Astrocyte of the cerebellum (primary cell): ENCODE data around the gene OPCML.

Source experiments
- DNase-seq: peaks from one replicate; pipeline ENCODE4 v3.0.0-alpha.2; 2011; ENCODE audit warnings: low read depth
- H3K4me3 ChIP-seq: 2 replicates; pipeline ENCODE4 v1.5.1; 2011; ENCODE audit warnings: mild to moderate bottlenecking, low read depth, low read length, moderate library complexity
- CTCF ChIP-seq: IDR thresholded peaks from 2 replicates; pipeline ENCODE4 v1.5.1; 2012; ENCODE audit warnings: low read length, low read depth, moderate library complexity, mild to moderate bottlenecking; ENCODE audit errors: missing control alignments
- in situ Hi-C: cut with HindIII; loops from 2 replicates; pipeline ENCODE4 v1.10.0; 2017; ENCODE audit warnings: low sequenced_read_pairs

Gene OPCML

DNA sequence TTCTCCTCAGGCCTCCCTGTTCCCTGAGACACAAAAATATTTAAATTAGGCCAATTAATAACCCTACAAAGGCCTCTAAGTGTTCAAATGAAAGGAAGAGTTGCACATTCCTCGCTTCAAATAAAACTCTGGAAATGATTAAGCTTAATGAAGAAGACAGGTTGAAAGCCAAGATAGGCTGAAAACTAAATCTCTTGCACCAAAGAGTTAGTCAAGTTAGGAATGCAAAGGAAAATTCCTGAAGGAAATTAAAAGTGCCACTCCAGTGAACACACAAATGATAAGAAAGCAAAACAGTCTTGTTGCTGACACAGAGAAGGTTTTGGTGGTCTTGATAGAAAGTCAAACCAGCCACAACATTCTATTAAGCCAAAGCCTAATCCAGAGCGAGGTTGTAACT lies 574.4 kb downstream of the OPCML start:
- in situ Hi-C loops = no loop called here
- TF ChIP-seq CTCF = no peak
- no peak for DNase-seq
- no peak overlapping the region for H3K4me3 ChIP-seq

DNA sequence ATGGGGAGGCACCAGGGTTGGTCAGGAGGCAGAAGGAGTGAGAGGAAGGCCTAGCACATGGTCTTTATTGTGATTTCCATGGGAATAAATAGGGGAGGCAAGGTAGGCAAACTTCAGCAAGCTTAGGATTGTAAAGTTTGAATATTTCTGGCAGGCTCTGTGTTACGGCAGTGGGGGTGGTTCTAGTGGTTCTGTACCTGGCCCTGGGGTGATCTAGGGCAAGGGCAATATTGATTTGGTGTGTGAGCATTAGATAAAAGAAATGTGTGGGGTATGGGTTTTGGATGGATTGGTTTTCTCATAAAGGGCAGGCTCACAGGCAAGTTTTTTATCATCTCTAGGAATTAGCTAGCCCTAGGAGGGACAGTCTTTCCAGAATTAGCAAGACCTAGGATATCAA lies 584.0 kb downstream of the OPCML start:
- in situ Hi-C loops = no loop called here
- no peak for TF ChIP-seq CTCF
- H3K4me3 ChIP-seq = no peak overlapping the region
- no peak for DNase-seq

- TF ChIP-seq CTCF = no peak
- no peak for DNase-seq
- in situ Hi-C loops = no loop called here
- H3K4me3 ChIP-seq = peak overlapping the region; percentile 37
These were observed 587.7 kb downstream of the OPCML start for GRCh38 chr11:132944569-132944944.

GRCh38 chr11:132943706-132944568 lies 588.4 kb downstream of the OPCML start:
- DNase-seq = no peak
- in situ Hi-C loops = no loop called here
- no peak for TF ChIP-seq CTCF
- peak overlapping the region; percentile 37 for H3K4me3 ChIP-seq

- in situ Hi-C loops = no loop called here
- DNase-seq = no peak
- TF ChIP-seq CTCF = no peak
- H3K4me3 ChIP-seq = peak overlapping the region; percentile 37
These were observed 589.0 kb downstream of the OPCML start for GRCh38 chr11:132943357-132943705.

DNA sequence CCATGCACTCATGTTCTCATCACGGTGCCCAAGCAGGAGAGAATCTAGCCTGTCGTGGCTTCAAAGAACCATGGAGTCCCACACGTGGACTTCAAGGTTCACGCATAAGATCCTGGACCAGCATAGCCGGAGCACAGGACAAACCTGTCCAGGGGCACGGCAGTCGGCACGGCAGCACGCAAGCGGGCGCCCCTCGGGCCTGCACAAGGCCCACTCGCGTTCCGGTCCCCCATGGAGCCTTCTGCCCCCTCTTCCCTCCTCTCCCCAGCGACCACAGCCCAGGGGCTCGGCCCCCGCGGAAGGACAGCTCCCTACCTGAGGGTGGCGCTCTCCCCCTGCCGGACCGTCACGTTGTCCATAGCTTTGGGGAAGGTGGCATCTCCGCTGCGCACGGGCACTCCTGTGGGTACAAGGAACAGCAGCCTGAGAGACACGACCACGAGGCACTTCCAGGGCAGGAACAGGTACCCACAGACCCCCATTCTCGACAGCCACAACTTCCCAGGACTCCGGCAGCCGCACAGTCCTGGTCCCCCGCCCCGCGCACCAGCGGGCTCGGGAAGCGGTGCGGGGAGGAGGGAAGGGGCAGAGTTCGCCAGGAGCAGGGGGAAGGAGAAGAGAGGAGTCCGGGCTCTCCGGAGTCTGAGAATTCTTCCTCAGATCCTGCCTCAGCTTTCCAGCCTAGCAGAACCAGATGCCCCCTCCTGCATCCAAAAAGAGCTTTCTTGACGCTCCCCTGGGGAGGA lies 589.5 kb downstream of the OPCML start:
- peak overlapping the region; percentile 37 for H3K4me3 ChIP-seq
- no peak for TF ChIP-seq CTCF
- no peak for DNase-seq
- in situ Hi-C loops = no loop called here
